Neutrophil (primary cell): ENCODE data around the gene C5orf52.
"Not testable (repeated sequence)": the region's sequence is repeated elsewhere in the genome, so short reads cannot be mapped to it uniquely, and the experiment has no call there.

Source experiments
- H3K27ac ChIP-seq: fragments of 200-600 bp; sonication (generic); 2 replicates; pipeline ENCODE4 v1.5.1; 2016; ENCODE audit warnings: mild to moderate bottlenecking, moderate library complexity
- H3K27me3 ChIP-seq: fragments of 200-600 bp; sonication (generic); 2 replicates; pipeline ENCODE4 v1.6.0; 2016; ENCODE audit warnings: mild to moderate bottlenecking
- H3K36me3 ChIP-seq: fragments of 200-600 bp; sonication (generic); 2 replicates; pipeline ENCODE4 v1.5.1; 2017
- H3K4me1 ChIP-seq, 2 experiments: fragments of 200-600 bp in 1 of 2; sonication (generic) in 1 of 2; 1 replicate in 1 of 2; 2 replicates in 1 of 2; pipeline versions ENCODE4 v1.5.1 to v1.6.1; 2013 to 2016; ENCODE audit warnings: low read depth in 1 of 2, low read length in 1 of 2, mild to moderate bottlenecking in 1 of 2, moderate library complexity in 1 of 2; ENCODE audit not compliant: control insufficient read depth in 1 of 2, insufficient read depth in 1 of 2
- H3K4me3 ChIP-seq, 2 experiments: fragments of 200-600 bp in 1 of 2; sonication (generic) in 1 of 2; 1 replicate in 1 of 2; 2 replicates in 1 of 2; pipeline ENCODE4 v1.5.1; 2013 to 2016; ENCODE audit warnings: low read depth in 1 of 2, low read length in 1 of 2, mild to moderate bottlenecking in 1 of 2, moderate library complexity in 1 of 2
- H3K9me3 ChIP-seq: fragments of 200-600 bp; sonication (generic); 2 replicates; pipeline ENCODE4 v1.5.1; 2016
- TF ChIP-seq, protein P1 (sequence below): fragments of 200-600 bp; sonication (generic); IDR thresholded peaks from 2 replicates; pipeline ENCODE4 v1.5.1; 2016; ENCODE audit warnings: antibody characterized with exemption

The C5orf52 gene

DNA sequence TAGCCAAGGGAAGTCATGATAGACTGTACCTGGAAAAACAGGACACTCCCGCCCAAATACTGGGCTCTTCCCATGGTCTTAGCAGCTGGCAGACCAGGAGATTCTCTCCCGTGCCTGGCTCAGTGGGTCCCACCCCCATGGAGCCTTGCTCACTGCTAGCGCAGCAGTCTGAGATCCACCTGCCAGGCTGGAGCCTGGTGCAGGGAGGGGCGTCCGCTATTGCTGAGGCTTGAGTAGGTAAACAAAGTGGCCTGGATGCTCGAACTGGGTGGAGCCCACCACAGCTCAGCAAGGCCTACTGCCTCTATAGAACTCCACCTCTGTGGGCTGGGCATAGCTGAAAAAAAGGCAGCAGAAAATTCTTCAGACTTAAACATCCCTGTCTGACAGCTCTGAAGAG is 49.8 kb downstream of the C5orf52 start:
- Histone ChIP-seq H3K4me3 (no peak overlapping the region), H3K9me3 (no peaks in the 10 kb centered on the region), H3K27ac (no peak overlapping the region), H3K27me3 (no peaks in the 10 kb centered on the region), H3K4me1 (no peaks in the 10 kb centered on the region), H3K36me3 (no peaks in the 10 kb centered on the region)
- TF ChIP-seq, protein P1, sequence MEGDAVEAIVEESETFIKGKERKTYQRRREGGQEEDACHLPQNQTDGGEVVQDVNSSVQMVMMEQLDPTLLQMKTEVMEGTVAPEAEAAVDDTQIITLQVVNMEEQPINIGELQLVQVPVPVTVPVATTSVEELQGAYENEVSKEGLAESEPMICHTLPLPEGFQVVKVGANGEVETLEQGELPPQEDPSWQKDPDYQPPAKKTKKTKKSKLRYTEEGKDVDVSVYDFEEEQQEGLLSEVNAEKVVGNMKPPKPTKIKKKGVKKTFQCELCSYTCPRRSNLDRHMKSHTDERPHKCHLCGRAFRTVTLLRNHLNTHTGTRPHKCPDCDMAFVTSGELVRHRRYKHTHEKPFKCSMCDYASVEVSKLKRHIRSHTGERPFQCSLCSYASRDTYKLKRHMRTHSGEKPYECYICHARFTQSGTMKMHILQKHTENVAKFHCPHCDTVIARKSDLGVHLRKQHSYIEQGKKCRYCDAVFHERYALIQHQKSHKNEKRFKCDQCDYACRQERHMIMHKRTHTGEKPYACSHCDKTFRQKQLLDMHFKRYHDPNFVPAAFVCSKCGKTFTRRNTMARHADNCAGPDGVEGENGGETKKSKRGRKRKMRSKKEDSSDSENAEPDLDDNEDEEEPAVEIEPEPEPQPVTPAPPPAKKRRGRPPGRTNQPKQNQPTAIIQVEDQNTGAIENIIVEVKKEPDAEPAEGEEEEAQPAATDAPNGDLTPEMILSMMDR = no peak

DNA sequence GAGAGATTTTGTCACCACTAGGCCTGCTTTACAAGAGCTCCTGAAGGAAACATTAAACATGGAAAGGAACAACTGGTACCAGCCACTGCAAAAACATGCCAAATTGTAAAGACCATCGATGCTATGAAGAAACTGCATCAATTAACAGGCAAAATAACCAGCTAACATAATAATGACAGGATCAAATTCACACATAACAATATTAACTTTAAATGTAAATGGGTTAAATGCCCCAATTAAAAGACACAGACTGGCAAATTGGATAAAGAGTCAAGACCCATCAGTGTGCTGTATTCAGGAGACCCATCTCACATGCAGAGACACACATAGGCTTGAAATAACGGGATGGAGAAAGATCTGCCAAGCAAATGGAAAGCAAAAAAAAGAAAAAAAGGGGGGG is 51.6 kb downstream of the C5orf52 start:
- H3K27ac ChIP-seq, H3K4me1 ChIP-seq, H3K9me3 ChIP-seq, H3K4me3 ChIP-seq, H3K27me3 ChIP-seq, H3K36me3 ChIP-seq: not testable (repeated sequence)

DNA sequence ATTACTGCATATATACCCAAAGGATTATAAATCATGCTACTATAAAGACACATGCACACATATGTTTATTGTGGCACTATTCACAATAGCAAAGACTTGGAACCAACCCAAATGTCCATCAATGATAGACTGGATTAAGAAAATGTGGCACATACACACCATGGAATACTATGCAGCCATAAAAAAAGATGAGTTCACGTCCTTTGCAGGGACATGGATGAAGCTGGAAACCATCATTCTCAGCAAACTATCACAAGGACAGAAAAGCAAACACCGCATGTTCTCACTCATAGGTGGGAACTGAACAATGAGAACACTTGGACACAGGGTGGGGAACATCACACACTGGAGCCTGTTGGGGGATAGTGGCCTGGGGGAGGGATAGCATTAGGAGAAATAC is 55.3 kb downstream of the C5orf52 start:
- H3K9me3 ChIP-seq, H3K4me3 ChIP-seq, H3K4me1 ChIP-seq, H3K27me3 ChIP-seq, H3K27ac ChIP-seq, H3K36me3 ChIP-seq: not testable (repeated sequence)

DNA sequence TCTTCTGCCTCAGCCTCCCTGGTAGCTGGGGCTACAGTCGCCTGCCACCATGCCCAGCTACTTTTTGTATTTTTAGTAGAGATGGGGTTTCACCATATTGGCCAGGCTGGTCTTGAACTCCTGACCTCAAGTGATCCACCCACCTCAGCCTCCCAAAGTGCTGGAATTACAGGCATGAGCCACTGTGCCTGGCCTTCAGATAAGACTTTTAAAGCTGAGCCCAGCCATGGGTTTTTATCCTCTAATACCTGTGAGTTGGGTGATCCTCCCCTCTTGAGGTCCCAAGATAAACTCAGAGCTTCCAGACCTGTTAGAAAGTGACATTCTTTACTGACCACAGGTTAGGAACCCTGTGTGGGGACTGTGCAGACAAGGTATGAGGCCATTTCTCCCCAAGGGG is 56.5 kb downstream of the C5orf52 start:
- H3K9me3 ChIP-seq, H3K36me3 ChIP-seq, H3K27me3 ChIP-seq, H3K4me3 ChIP-seq, H3K27ac ChIP-seq: not testable (repeated sequence)
- peaks cover 7 to 12% of the 10 kb centered on the region in 2 experiments for H3K4me1 ChIP-seq
